Omental fat pad (tissue), 4 donors: Measurements from ENCODE around the gene SLC15A1. TPM values are rescaled to one million over a fixed set of nuclear protein-coding genes. Genes with fewer than 3 reads are reported as not detected.

Source experiments
- ATAC-seq: fragments of 150-250 bp; one replicate; pipeline ENCODE4 v1.9.1; 2016; ENCODE audit warnings: mild to moderate bottlenecking, moderate library complexity; ENCODE audit not compliant: low FRiP score
- DNase-seq: peaks from one replicate; pipeline ENCODE4 v3.0.0-alpha.2; 2019; ENCODE audit warnings: low spot score
- total RNA-seq, 4 donors: library from RNA; depleted of rRNA; stranded (reverse); fragments of >200 nt; gene quantifications; one replicate each; pipeline ENCODE4 v1.1.0, GENCODE V29; 2016
- TF ChIP-seq, protein P1 (sequence below), 3 donors: fragments of 450-650 bp; IDR thresholded peaks; one replicate each; pipeline ENCODE4 v1.5.1; 2016 to 2017; ENCODE audit warnings: antibody characterized with exemption in 3 of 3, mild to moderate bottlenecking in 3 of 3, moderate library complexity in 2 of 3

SLC15A1 gene
- total RNA-seq, 4 donors from 2014 or later, result 0.25 to 0.48 TPM; not detected in 2

DNA sequence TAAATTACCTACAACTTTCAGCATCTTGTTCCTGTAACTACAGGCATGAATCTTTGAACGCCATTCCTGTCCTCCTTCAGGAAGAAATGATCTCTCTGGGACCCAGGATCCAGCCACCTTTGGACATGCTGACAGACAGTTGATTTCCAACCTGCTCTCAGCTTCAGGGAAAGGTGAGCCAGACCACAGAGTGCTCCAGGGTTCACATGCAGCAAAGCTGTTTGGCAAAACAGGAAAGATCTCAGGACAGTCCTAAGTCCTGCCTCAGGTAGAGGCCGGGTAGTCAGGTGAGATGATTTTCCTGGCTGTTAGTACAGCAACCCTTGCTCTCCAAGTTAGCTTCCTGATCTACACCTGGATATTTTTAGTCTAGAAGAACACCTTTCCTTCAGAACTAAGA is 9.1 kb downstream of the SLC15A1 start:
- DNase-seq (no peak), ATAC-seq (no peak)
- TF ChIP-seq, protein P1, sequence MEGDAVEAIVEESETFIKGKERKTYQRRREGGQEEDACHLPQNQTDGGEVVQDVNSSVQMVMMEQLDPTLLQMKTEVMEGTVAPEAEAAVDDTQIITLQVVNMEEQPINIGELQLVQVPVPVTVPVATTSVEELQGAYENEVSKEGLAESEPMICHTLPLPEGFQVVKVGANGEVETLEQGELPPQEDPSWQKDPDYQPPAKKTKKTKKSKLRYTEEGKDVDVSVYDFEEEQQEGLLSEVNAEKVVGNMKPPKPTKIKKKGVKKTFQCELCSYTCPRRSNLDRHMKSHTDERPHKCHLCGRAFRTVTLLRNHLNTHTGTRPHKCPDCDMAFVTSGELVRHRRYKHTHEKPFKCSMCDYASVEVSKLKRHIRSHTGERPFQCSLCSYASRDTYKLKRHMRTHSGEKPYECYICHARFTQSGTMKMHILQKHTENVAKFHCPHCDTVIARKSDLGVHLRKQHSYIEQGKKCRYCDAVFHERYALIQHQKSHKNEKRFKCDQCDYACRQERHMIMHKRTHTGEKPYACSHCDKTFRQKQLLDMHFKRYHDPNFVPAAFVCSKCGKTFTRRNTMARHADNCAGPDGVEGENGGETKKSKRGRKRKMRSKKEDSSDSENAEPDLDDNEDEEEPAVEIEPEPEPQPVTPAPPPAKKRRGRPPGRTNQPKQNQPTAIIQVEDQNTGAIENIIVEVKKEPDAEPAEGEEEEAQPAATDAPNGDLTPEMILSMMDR (IDR thresholded peaks at IDR 0.05), result no peak

DNA sequence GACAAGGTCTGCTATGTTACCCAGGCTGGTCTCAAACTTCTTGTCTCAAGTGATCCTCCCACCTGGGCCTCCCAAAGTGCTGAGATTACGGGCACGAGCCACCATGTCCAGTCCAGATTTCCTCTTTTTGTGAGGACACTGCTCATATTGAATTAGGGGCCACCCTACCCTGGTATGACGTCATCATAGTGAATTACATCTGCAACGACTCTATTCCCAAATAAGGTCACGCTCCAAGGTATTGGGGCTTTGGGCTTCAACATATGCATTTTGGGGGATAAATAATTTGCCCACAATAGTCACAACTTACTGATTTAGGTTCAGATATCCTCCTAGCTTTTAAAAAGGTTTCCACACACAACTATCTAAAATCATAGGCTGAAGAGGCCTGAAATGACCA is 9.5 kb downstream of the SLC15A1 start:
- TF ChIP-seq, protein P1 (IDR thresholded peaks at IDR 0.05), result no peak
- no peak for ATAC-seq
- no peak for DNase-seq

DNA sequence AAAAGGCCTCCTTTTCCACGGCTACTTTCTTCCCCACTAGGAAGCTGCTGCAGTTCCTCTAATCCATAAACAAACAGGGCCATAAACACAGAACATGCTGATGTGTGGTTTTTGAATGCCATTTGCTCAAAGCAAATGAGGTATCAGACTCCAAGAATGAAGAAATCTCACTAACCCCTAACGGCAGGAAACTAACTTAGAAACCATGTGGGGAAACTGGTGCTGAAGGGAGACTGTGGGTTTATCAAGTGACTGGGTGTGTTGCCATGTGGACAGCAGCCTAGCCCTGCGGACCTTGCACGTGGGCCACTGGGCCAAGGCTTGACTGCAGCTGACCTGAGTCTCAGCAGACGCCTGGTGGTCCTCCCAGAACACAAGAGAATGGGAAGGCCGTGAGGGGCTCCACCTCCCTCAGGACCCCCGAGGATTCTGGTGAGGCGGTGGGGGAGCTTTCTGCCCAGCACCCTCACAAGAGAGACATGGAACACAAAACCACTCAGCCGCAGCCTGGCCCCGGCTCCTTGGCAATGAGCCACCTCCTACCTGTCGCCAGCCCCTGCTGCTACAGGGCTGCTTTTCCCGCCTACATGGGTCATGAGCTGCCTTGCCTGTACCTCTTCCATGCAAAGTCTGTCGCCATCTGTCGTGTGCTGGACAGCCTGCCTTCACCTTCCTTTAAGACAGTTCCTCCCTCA is 10.6 kb downstream of the SLC15A1 start:
- TF ChIP-seq, protein P1 (IDR thresholded peaks at IDR 0.05), result no peak
- ATAC-seq, result no peak
- DNase-seq, result no peak

DNA sequence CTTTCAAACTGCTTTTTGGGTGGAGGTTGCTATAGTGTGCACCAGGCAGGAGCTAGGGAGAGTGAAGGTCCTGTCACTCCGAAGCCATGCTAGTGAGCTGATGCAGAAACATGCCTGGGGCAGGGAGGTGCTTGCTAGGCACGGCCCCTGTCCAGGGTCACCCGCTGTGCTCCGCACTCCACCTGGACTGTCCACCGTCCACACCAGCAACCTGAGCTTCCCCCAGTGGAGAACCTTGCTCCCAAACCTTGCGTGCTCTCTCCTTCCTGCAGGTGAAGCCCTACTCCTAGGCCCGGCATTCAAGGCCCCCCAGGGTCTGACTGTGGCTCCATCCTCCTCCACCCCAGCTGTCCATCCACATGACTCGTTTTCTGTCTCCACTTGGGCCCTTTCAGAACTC is 12.3 kb downstream of the SLC15A1 start:
- TF ChIP-seq, protein P1 (IDR thresholded peaks at IDR 0.05), result no peak
- DNase-seq (no peak), ATAC-seq (no peak)

DNA sequence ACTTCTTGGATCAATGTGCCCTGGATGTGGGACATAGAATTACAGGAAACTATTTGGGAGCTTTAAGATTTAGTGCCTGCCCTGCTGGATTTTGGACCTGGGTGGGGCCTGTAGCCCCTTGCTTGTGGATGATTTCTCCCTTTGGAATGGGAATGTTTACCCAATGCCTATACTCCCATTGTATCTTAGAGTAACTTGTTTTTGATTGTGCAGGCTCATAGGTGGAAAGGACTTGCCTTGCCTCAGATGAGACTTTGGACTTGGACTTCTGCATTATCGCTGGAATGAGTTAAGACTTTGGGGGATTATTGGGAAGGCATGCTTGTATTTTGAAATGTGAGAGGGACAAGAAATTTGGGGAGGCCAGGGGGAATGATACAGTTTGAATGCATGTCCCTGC is 13.5 kb downstream of the SLC15A1 start:
- DNase-seq, result no peak
- ATAC-seq, result no peak
- TF ChIP-seq, protein P1 (IDR thresholded peaks at IDR 0.05), result no peak

DNA sequence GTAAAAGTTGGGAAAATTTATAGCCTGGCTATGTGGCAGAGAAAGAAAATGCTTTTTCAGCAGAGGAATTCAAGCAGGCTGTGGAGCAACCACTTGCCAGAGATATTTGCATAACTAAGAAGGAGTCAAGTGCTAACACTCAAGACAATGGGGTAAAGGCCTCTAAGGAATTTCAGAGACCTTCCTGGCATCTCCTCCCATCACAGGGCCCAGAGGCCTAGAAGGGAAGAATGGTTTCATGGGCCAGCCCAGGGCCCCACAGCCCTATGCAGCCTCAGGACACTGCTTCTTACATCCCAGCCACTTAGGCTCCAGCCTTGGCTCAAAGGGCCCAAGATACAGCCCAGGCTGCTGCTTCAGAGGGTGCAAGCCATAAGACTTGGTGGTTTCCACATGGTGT is 14.3 kb downstream of the SLC15A1 start:
- DNase-seq, result no peak
- ATAC-seq, result no peak
- TF ChIP-seq, protein P1 (IDR thresholded peaks at IDR 0.05), result no peak

DNA sequence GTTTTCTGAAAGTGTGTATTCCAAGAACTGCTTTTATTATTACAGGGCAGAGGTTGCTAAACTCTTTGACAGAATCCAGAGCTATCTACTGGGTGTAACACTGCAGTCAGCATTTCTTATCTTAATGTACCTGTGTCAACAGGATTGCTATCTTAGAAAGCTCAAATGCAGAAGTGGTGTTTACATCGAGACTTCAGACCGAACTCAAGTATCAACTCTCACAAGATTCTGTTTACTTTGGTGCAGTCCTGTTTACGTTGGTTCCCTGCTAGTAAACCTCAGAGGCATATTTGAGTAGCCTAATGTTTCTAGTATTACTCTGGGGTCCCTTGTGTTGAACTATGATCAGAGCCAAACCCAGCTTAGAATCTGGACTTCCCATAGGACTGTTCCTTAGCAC is 20.5 kb downstream of the SLC15A1 start:
- no peak for ATAC-seq
- no peak for DNase-seq
- TF ChIP-seq, protein P1 (IDR thresholded peaks at IDR 0.05), result no peak
